Smooth muscle cell of trachea (primary cell): Measurements from ENCODE around the gene LMOD2. TPM values are rescaled to one million over a fixed set of nuclear protein-coding genes. Genes with fewer than 3 reads are reported as not detected.

Source experiments
- total RNA-seq: library from RNA; depleted of rRNA; stranded (reverse); fragments of >200 nt; gene quantifications from 2 replicates; pipeline ENCODE4 v1.2.1, GENCODE V29; 2014

Gene LMOD2
- total RNA-seq = not detected in 2 replicates

GRCh38 chr7:123655614-123656013 is at the start of gene LMOD2:
Gene LMOD2 (plus strand): TSS chr7:123655866. CDS start chr7:123655964, 98 bp downstream.

Other genes starting within 250 kb of the LMOD2 start
- 0.83 and 1.2 TPM in 2 replicates for gene IQUB, start 121.3 kb upstream of the LMOD2 start, total RNA-seq
- gene NDUFA5, start 98.0 kb upstream of the LMOD2 start, total RNA-seq = 21.5 and 46.3 TPM in 2 replicates
- not detected in 2 replicates for gene ASB15, start 54.0 kb upstream of the LMOD2 start, total RNA-seq
- gene WASL, start 93.1 kb downstream of the LMOD2 start, total RNA-seq = 11.7 and 16.9 TPM in 2 replicates
- 0.17 and 0.44 TPM in 2 replicates for gene HYAL4, start 189.3 kb downstream of the LMOD2 start, total RNA-seq